K562 (cell line): Measurements from ENCODE around the gene DPH7. TPM values are rescaled to one million over a fixed set of nuclear protein-coding genes. Genes with fewer than 3 reads are reported as not detected.

ENCODE experiments used
- ARID2 ChIP-seq: fragments of 450-650 bp; IDR thresholded peaks from 2 replicates; pipeline ENCODE4 v1.6.1; 2017; ENCODE audit warnings: antibody characterized with exemption, mild to moderate bottlenecking
- ARID4B ChIP-seq: sonication (generic); formaldehyde crosslinking; IDR thresholded peaks from 2 replicates; pipeline ENCODE4 v1.8.0; 2022; ENCODE audit warnings: mild to moderate bottlenecking, missing genetic modification reagents
- BRF2 ChIP-seq: IDR thresholded peaks from 3 replicates; pipeline ENCODE4 v1.6.1; 2011; ENCODE audit warnings: borderline replicate concordance, mild to moderate bottlenecking; ENCODE audit not compliant: insufficient read length, insufficient read depth
- CHD2 ChIP-seq: IDR thresholded peaks from 2 replicates; pipeline ENCODE4 v1.6.1; 2011; ENCODE audit warnings: low read depth, low read length
- DIDO1 ChIP-seq: fragments of 450-650 bp; IDR thresholded peaks from 2 replicates; pipeline ENCODE4 v1.6.1; 2016; ENCODE audit warnings: low read depth, missing biosample characterization, missing genetic modification characterization
- E2F6 ChIP-seq, 2 experiments: IDR thresholded peaks; 2 replicates each; pipeline ENCODE4 v1.6.1; 2011; ENCODE audit warnings: borderline replicate concordance in 1 of 2, control low read depth in 1 of 2, low read depth in 1 of 2, low read length in 1 of 2, mild to moderate bottlenecking in 1 of 2, mixed read lengths in 1 of 2, moderate library complexity in 1 of 2; ENCODE audit not compliant: insufficient read depth in 1 of 2, insufficient read length in 1 of 2, poor library complexity in 1 of 2, severe bottlenecking in 1 of 2; ENCODE audit errors: extremely low read depth in 1 of 2
- FOXK1 ChIP-seq: sonication (generic); formaldehyde crosslinking; IDR thresholded peaks from 2 replicates; pipeline ENCODE4 v1.8.0; 2022; ENCODE audit warnings: missing genetic modification reagents, mild to moderate bottlenecking, borderline replicate concordance
- HMG20B ChIP-seq: fragments of 250-450 bp; sonication (Bioruptor Pico); IDR thresholded peaks from 2 replicates; pipeline ENCODE4 v1.5.0; 2021; ENCODE audit warnings: mild to moderate bottlenecking
- HOXB6 ChIP-seq: fragments of 250-450 bp; sonication (Bioruptor Pico); IDR thresholded peaks from 2 replicates; pipeline ENCODE4 v1.5.1; 2022; ENCODE audit warnings: mild to moderate bottlenecking, borderline replicate concordance
- KAT2B ChIP-seq: IDR thresholded peaks from one replicate; pipeline ENCODE4 v1.6.1; 2012; ENCODE audit warnings: low read depth, mild to moderate bottlenecking, control low read depth, inconsistent platforms, low read length, moderate library complexity
- NELFE ChIP-seq: IDR thresholded peaks from 2 replicates; pipeline ENCODE4 v1.6.1; 2011; ENCODE audit warnings: mild to moderate bottlenecking; ENCODE audit not compliant: insufficient read depth, insufficient read length
- NR3C1 ChIP-seq: sonication (generic); formaldehyde crosslinking; IDR thresholded peaks from 2 replicates; pipeline ENCODE4 v1.8.1; 2022; ENCODE audit warnings: missing genetic modification reagents
- RBM34 ChIP-seq: fragments of 200-400 bp; formaldehyde crosslinking; IDR thresholded peaks from 2 replicates; pipeline ENCODE4 v1.6.1; 2018; ENCODE audit warnings: low read length, borderline replicate concordance; ENCODE audit not compliant: insufficient read depth
- RUNX1 ChIP-seq: sonication (generic); IDR thresholded peaks from 2 replicates; pipeline ENCODE4 v1.6.1; 2016; ENCODE audit warnings: antibody characterized with exemption, low read depth
- SRSF3 ChIP-seq: fragments of 200-400 bp; formaldehyde crosslinking; IDR thresholded peaks from 2 replicates; pipeline ENCODE4 v1.6.1; 2016; ENCODE audit warnings: mild to moderate bottlenecking, low read length, moderate library complexity; ENCODE audit not compliant: insufficient read depth
- ZBTB43 ChIP-seq: sonication (generic); formaldehyde crosslinking; IDR thresholded peaks from 2 replicates; pipeline ENCODE4 v1.8.0; 2023; ENCODE audit warnings: mild to moderate bottlenecking, missing genetic modification reagents
- ZNF707 ChIP-seq: fragments of 250-450 bp; sonication (Bioruptor Pico); conservative IDR thresholded peaks from 2 replicates; pipeline ENCODE4 v1.8.0; 2022; ENCODE audit warnings: inconsistent platforms, mild to moderate bottlenecking, moderate library complexity
- ZNF76 ChIP-seq: fragments of 250-450 bp; sonication (Bioruptor Pico); IDR thresholded peaks from 2 replicates; pipeline ENCODE4 v1.4.0; 2020; ENCODE audit warnings: mild to moderate bottlenecking, moderate library complexity, borderline replicate concordance
- polyA plus RNA-seq, 8 experiments: library from polyadenylated mRNA; depleted of rRNA in 4 of 8; stranded (reverse) in 5 of 8; unstranded in 3 of 8; fragments of >200 nt; fragmentation: Nextera tagmentation in 2 of 8; fragmentation: Illumina TruSeq in 1 of 8; extraction: Ambion mirVana in 2 of 8; extraction: Trizol in 1 of 8; gene quantifications; 2 replicates each; pipeline versions ENCODE4 v1.2.1 to v1.2.3, GENCODE V29; 2011 to 2014; ENCODE audit warnings: inconsistent platforms in 1 of 8, missing spikeins in 1 of 8
- total RNA-seq, 7 experiments: library from RNA; depleted of rRNA in 6 of 7; stranded (reverse); fragments of >200 nt in 6 of 7; fragmentation: Illumina TruSeq in 2 of 7; extraction: Trizol in 2 of 7; gene quantifications; 2 replicates each; pipeline versions ENCODE4 v1.2.1 to v1.2.3, GENCODE V29; 2011 to 2021; ENCODE audit warnings: low replicate concordance in 1 of 7

Gene DPH7
- total and polyA plus RNA-seq, 9 of the 15 experiments (the other 6 are each of a cell fraction or from before 2014, with no cell fraction given) = 13.9 to 68.6 (median 41.3) TPM

GRCh38 chr9:137590469-137591383, 12.0 kb upstream of the DPH7 start, which contains the start of gene ZMYND19 (continued):
- TF ChIP-seq ARID4B = peak; percentile 75
- TF ChIP-seq NR3C1 (CRISPR knock-in tag) = no peak
- TF ChIP-seq KAT2B = no peak
- no peak for TF ChIP-seq ARID2
- no peak for TF ChIP-seq RUNX1
- TF ChIP-seq DIDO1 = no peak
- TF ChIP-seq FOXK1 (CRISPR knock-in tag) = peak; percentile 70; the same call in 1 of the 2 replicates
- no peak for TF ChIP-seq HOXB6 (CRISPR knock-in tag)
- TF ChIP-seq SRSF3 = no peak
- TF ChIP-seq HMG20B = no peak
- no peak for TF ChIP-seq CHD2
- no peak for TF ChIP-seq ZNF76 (CRISPR knock-in tag)
- no peak for TF ChIP-seq BRF2
- no peak for TF ChIP-seq NELFE
- no peak for TF ChIP-seq ZNF707 (CRISPR knock-in tag)
- peak in 1 of 2 experiments; percentile 48 for TF ChIP-seq E2F6 (IDR thresholded peaks at IDR 0.05; ENCODE audit: borderline replicate concordance in 1 of 2, extremely low read depth in 1 of 2, insufficient read depth in 1 of 2, insufficient read length in 1 of 2, low read depth in 1 of 2, low read length in 1 of 2, poor library complexity in 1 of 2, severe bottlenecking in 1 of 2)
- peak; percentile 60; the same call in 1 of the 2 replicates for TF ChIP-seq RBM34
- TF ChIP-seq ZBTB43 = no peak; the same call in 1 of the 2 replicates
